Stomach (tissue), 4 donors: ENCODE data around the gene PTPN2.

Experiments
- CTCF ChIP-seq, 7 experiments: fragments of 450-650 bp in 4 of 7; fragments of 200-600 bp in 3 of 7; sonication (generic) in 3 of 7; IDR thresholded peaks; one replicate each; pipeline ENCODE4 v1.5.1; 2016 to 2019; ENCODE audit warnings: antibody characterized with exemption in 7 of 7, control low read depth in 2 of 7, mild to moderate bottlenecking in 1 of 7
- EP300 ChIP-seq: sonication (generic); formaldehyde crosslinking; IDR thresholded peaks from one replicate; pipeline ENCODE4 v1.6.1; 2017; ENCODE audit warnings: antibody characterized with exemption
- POLR2A ChIP-seq, 4 donors: fragments of 450-650 bp; IDR thresholded peaks; one replicate each; pipeline ENCODE4 v1.6.1; 2016; ENCODE audit warnings: antibody characterized with exemption in 4 of 4, control low read depth in 2 of 4, mild to moderate bottlenecking in 1 of 4, moderate library complexity in 1 of 4

GRCh38 chr18:12852566-12853315 is 31.3 kb downstream of the PTPN2 start:
- TF ChIP-seq EP300 (no peak), POLR2A (IDR thresholded peaks at IDR 0.05) (no peak), CTCF (IDR thresholded peaks at IDR 0.05) (no peak)
